T-helper 17 cell (primary cell): ENCODE data around the gene C1orf116. TPM values are rescaled to one million over a fixed set of nuclear protein-coding genes. Genes with fewer than 3 reads are reported as not detected.
A peak's percentile ranks its signal among the peaks of the same experiment; 100 is the strongest.

Experiments used
- ATAC-seq: fragments of 150-1000 bp; cut with Tn5 transposase; 2 replicates; pipeline ENCODE4 v1.10.0; 2021; ENCODE audit warnings: mild to moderate bottlenecking, moderate library complexity
- DNase-seq, 3 donors: peaks; one replicate each; pipeline versions ENCODE4 v3.0.0 to v3.0.0-alpha.2; 2020 to 2021
- H3K9me3 ChIP-seq: one replicate; pipeline ENCODE4 v1.7.0; 2013; ENCODE audit warnings: low read length, mild to moderate bottlenecking; ENCODE audit not compliant: control insufficient read depth, poor library complexity, severe bottlenecking
- H3K27ac Mint-ChIP-seq: one replicate; pipeline ENCODE4 v1.8.0; 2022; ENCODE audit warnings: mild to moderate bottlenecking, moderate library complexity, mixed read lengths
- H3K27me3 Mint-ChIP-seq: one replicate; pipeline ENCODE4 v1.8.0; 2022; ENCODE audit warnings: mixed read lengths
- H3K36me3 Mint-ChIP-seq: one replicate; pipeline ENCODE4 v1.8.0; 2022; ENCODE audit warnings: low read depth, mixed read lengths
- H3K4me1 Mint-ChIP-seq: one replicate; pipeline ENCODE4 v1.8.0; 2022; ENCODE audit warnings: mild to moderate bottlenecking, mixed read lengths
- H3K4me3 Mint-ChIP-seq: one replicate; pipeline ENCODE4 v1.8.0; 2022; ENCODE audit warnings: mild to moderate bottlenecking, moderate library complexity, mixed read lengths
- total RNA-seq, 4 donors: library from RNA in 2 of 4; stranded (reverse) in 2 of 4; gene quantifications; one replicate each; pipeline ENCODE4 v1.2.3 and lab custom pipeline; 2022 to 2026

Gene C1orf116
- total RNA-seq, 2 donors from 2014 or later, result 0.22 to 2.7 TPM

GRCh38 chr1:207018707-207019106 lies 13.8 kb downstream of the C1orf116 start:
- no peak for DNase-seq
- H3K36me3 Mint-ChIP-seq, result no peaks in the 10 kb centered on the region
- ATAC-seq, result no peak
- no peaks in the 10 kb centered on the region for H3K9me3 ChIP-seq
- H3K27ac Mint-ChIP-seq, result no peak overlapping the region
- peaks cover 7% of the 10 kb centered on the region for H3K4me1 Mint-ChIP-seq
- H3K27me3 Mint-ChIP-seq, result peaks cover 68% of the 10 kb centered on the region
- H3K4me3 Mint-ChIP-seq, result no peak overlapping the region

- H3K4me3 Mint-ChIP-seq, result no peak overlapping the region
- no peaks in the 10 kb centered on the region for H3K36me3 Mint-ChIP-seq
- no peak for ATAC-seq
- DNase-seq, result no peak
- H3K9me3 ChIP-seq, result no peaks in the 10 kb centered on the region
- H3K27me3 Mint-ChIP-seq, result peaks cover 68% of the 10 kb centered on the region
- no peak overlapping the region for H3K27ac Mint-ChIP-seq
- peaks cover 7% of the 10 kb centered on the region for H3K4me1 Mint-ChIP-seq
Observed at GRCh38 chr1:207017615-207018559, 14.7 kb downstream of the C1orf116 start.

GRCh38 chr1:207015791-207016190 lies 16.8 kb downstream of the C1orf116 start:
- H3K27me3 Mint-ChIP-seq, result peaks cover 64% of the 10 kb centered on the region

GRCh38 chr1:207014728-207015127 lies 17.8 kb downstream of the C1orf116 start:
- Mint-ChIP-seq H3K4me3 (no peak overlapping the region), H3K27ac (no peak overlapping the region)

More at GRCh38 chr1:207015791-207016190, 16.8 kb downstream of the C1orf116 start:
- no peak overlapping the region for H3K27ac Mint-ChIP-seq
- no peaks in the 10 kb centered on the region for H3K36me3 Mint-ChIP-seq
- no peaks in the 10 kb centered on the region for H3K9me3 ChIP-seq
- ATAC-seq (no peak), DNase-seq (no peak)
- no peak overlapping the region for H3K4me3 Mint-ChIP-seq
- peaks cover 7% of the 10 kb centered on the region for H3K4me1 Mint-ChIP-seq

GRCh38 chr1:207013321-207014085 lies 19.1 kb downstream of the C1orf116 start:
- no peaks in the 10 kb centered on the region for H3K9me3 ChIP-seq
- Mint-ChIP-seq H3K4me3 (no peak overlapping the region), H3K27me3 (peaks cover 55% of the 10 kb centered on the region), H3K36me3 (no peaks in the 10 kb centered on the region), H3K4me1 (peaks cover 5% of the 10 kb centered on the region), H3K27ac (no peak overlapping the region)
- no peak for DNase-seq
- no peak for ATAC-seq

More at GRCh38 chr1:207014728-207015127, 17.8 kb downstream of the C1orf116 start:
- Mint-ChIP-seq H3K27me3 (peaks cover 61% of the 10 kb centered on the region), H3K4me1 (peaks cover 7% of the 10 kb centered on the region), H3K36me3 (no peaks in the 10 kb centered on the region)
- no peak for ATAC-seq
- DNase-seq, result no peak
- H3K9me3 ChIP-seq, result no peaks in the 10 kb centered on the region

- Mint-ChIP-seq H3K27ac (no peak overlapping the region), H3K36me3 (no peaks in the 10 kb centered on the region), H3K4me3 (no peak overlapping the region), H3K27me3 (peaks cover 68% of the 10 kb centered on the region), H3K4me1 (peaks cover 2% of the 10 kb centered on the region)
- ATAC-seq, result no peak
- DNase-seq, result no peak
- H3K9me3 ChIP-seq, result no peaks in the 10 kb centered on the region
Observed at GRCh38 chr1:207010726-207011125, 21.8 kb downstream of the C1orf116 start.

GRCh38 chr1:207009945-207010344 lies 22.6 kb downstream of the C1orf116 start:
- H3K36me3 Mint-ChIP-seq, result peaks cover 2% of the 10 kb centered on the region

GRCh38 chr1:207009182-207009850 lies 23.2 kb downstream of the C1orf116 start:
- peaks cover 3% of the 10 kb centered on the region for H3K36me3 Mint-ChIP-seq
- DNase-seq (no peak), ATAC-seq (no peak)
- peaks cover 9% of the 10 kb centered on the region for H3K4me1 Mint-ChIP-seq
- no peaks in the 10 kb centered on the region for H3K9me3 ChIP-seq
- no peak overlapping the region for H3K4me3 Mint-ChIP-seq
- peaks cover 62% of the 10 kb centered on the region for H3K27me3 Mint-ChIP-seq
- H3K27ac Mint-ChIP-seq, result no peak overlapping the region

More at GRCh38 chr1:207009945-207010344, 22.6 kb downstream of the C1orf116 start:
- H3K9me3 ChIP-seq, result no peaks in the 10 kb centered on the region
- ATAC-seq (no peak), DNase-seq (no peak)
- H3K27me3 Mint-ChIP-seq, result peaks cover 66% of the 10 kb centered on the region
- H3K4me3 Mint-ChIP-seq, result no peak overlapping the region
- no peak overlapping the region for H3K27ac Mint-ChIP-seq
- H3K4me1 Mint-ChIP-seq, result peaks cover 6% of the 10 kb centered on the region

GRCh38 chr1:207007352-207008033 lies 25.1 kb downstream of the C1orf116 start:
- no peaks in the 10 kb centered on the region for H3K9me3 ChIP-seq
- Mint-ChIP-seq H3K36me3 (peaks cover 3% of the 10 kb centered on the region), H3K4me3 (no peak overlapping the region), H3K4me1 (peaks cover 9% of the 10 kb centered on the region), H3K27me3 (peaks cover 47% of the 10 kb centered on the region), H3K27ac (no peak overlapping the region)
- DNase-seq (no peak), ATAC-seq (no peak)

- ATAC-seq, result no peak
- peaks cover 41% of the 10 kb centered on the region for H3K27me3 Mint-ChIP-seq
- no peak for DNase-seq
- no peak overlapping the region for H3K4me3 Mint-ChIP-seq
- H3K27ac Mint-ChIP-seq, result no peak overlapping the region
- H3K4me1 Mint-ChIP-seq, result peaks cover 11% of the 10 kb centered on the region
- peaks cover 3% of the 10 kb centered on the region for H3K36me3 Mint-ChIP-seq
- no peaks in the 10 kb centered on the region for H3K9me3 ChIP-seq
Observed at GRCh38 chr1:207006914-207007313, 25.6 kb downstream of the C1orf116 start.

- H3K4me1 Mint-ChIP-seq, result peaks cover 14% of the 10 kb centered on the region
- no peak overlapping the region for H3K4me3 Mint-ChIP-seq
- DNase-seq, result no peak
- H3K36me3 Mint-ChIP-seq, result peaks cover 3% of the 10 kb centered on the region
- no peak for ATAC-seq
- H3K27me3 Mint-ChIP-seq, result peaks cover 40% of the 10 kb centered on the region
- no peak overlapping the region for H3K27ac Mint-ChIP-seq
- H3K9me3 ChIP-seq, result no peaks in the 10 kb centered on the region
Observed at GRCh38 chr1:207006083-207006482, 26.5 kb downstream of the C1orf116 start.

GRCh38 chr1:207004931-207005830 lies 27.4 kb downstream of the C1orf116 start:
- H3K4me1 Mint-ChIP-seq, result peaks cover 14% of the 10 kb centered on the region
- peaks cover 42% of the 10 kb centered on the region for H3K27me3 Mint-ChIP-seq
- no peaks in the 10 kb centered on the region for H3K9me3 ChIP-seq
- peaks cover 3% of the 10 kb centered on the region for H3K36me3 Mint-ChIP-seq
- H3K27ac Mint-ChIP-seq, result no peak overlapping the region
- ATAC-seq (peak; percentile 61), DNase-seq (peak in 1 of 3 donors; percentile 13)
- H3K4me3 Mint-ChIP-seq, result peak overlapping the region; percentile 58
